Esophagus squamous epithelium (tissue), 4 donors: Measurements from ENCODE around the gene SLC12A2.

Source experiments
- POLR2A ChIP-seq, 4 donors: fragments of 450-650 bp; IDR thresholded peaks; one replicate each; pipeline ENCODE4 v1.6.1; 2017; ENCODE audit warnings: antibody characterized with exemption in 4 of 4, mild to moderate bottlenecking in 4 of 4, moderate library complexity in 3 of 4
- TF ChIP-seq, protein P1 (sequence below), 6 experiments: fragments of 450-650 bp in 4 of 6; fragments of 200-600 bp in 2 of 6; sonication (generic) in 2 of 6; IDR thresholded peaks; one replicate each; pipeline ENCODE4 v1.5.1; 2016 to 2019; ENCODE audit warnings: antibody characterized with exemption in 6 of 6, mild to moderate bottlenecking in 4 of 6, moderate library complexity in 4 of 6

DNA sequence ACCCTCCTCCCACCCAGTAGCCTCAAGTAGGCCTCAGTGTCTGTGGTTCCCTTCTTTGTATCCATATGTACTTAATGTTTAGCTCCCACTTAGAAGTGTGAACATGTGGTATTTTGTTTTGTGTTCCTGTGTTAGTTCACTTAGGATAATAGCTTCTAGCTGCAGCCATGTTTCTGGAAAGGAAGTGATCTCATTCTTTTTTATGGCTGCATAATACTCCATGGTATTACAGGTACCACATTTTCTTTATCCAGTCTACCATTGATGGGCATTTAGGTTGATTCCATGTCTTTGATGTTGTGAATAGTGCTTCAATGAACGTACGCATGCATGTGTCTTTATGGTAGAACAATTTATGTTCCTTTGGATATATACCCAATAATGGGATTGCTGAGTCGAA is 74.8 kb downstream of the SLC12A2 start:
- no peak for TF ChIP-seq POLR2A (IDR thresholded peaks at IDR 0.05)
- TF ChIP-seq, protein P1, sequence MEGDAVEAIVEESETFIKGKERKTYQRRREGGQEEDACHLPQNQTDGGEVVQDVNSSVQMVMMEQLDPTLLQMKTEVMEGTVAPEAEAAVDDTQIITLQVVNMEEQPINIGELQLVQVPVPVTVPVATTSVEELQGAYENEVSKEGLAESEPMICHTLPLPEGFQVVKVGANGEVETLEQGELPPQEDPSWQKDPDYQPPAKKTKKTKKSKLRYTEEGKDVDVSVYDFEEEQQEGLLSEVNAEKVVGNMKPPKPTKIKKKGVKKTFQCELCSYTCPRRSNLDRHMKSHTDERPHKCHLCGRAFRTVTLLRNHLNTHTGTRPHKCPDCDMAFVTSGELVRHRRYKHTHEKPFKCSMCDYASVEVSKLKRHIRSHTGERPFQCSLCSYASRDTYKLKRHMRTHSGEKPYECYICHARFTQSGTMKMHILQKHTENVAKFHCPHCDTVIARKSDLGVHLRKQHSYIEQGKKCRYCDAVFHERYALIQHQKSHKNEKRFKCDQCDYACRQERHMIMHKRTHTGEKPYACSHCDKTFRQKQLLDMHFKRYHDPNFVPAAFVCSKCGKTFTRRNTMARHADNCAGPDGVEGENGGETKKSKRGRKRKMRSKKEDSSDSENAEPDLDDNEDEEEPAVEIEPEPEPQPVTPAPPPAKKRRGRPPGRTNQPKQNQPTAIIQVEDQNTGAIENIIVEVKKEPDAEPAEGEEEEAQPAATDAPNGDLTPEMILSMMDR (IDR thresholded peaks at IDR 0.05), result no peak
